ENCODE data around the gene LYL1. TPM values are rescaled to one million over a fixed set of nuclear protein-coding genes. Genes with fewer than 3 reads are reported as not detected.

Gene LYL1
- total and polyA plus RNA-seq, 2 of the 13 experiments (the other 11 are each of a cell fraction or from before 2014, with no cell fraction given) = 0.75 to 0.92 TPM

DNA sequence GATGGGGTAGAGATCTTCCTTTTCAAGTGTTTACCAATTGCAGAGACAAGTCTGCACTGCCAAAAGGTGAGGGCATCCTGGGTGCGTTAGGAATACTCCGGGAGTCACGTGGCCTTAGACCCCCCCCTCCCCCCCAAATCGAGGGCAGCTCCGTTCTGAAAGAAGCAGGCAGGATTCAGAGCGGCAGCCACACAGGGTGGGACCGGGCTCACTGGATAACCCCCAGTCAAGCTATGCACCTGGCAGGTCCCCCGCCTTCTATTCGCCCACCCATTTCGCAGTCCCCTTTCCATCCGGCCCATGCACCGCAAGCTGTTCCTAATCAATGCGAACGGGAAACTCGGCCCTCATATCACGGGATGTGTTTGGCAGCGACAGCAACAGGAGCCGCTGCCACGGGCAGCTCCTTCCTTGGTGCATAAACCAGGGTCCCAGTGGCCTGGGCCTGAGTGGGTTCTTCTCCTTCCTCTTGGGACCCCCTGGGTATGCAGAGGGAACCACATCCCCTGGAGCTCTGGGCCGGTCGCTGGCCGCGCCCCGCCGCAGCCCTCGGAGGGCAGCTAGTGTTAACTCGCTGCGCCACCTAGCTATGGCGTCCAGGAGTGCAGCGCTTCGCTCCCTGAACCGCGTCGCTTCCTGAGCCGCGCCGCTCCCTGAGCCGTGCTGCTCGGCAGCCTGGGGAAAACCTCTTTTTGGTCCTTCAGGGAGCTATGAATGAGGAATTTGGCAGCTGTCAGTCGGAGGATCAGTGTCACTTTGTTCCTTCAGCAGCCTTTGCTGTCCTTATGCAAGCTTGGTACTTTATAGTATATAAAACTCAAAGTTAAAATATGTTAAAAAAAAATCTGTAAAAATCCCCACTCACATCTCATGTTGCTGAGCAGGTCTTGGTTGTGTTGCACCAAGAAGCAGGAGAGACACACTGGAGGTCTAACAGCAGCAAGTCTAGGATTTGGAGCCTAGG, 41.4 kb downstream of the LYL1 start (continued):
- TF ChIP-seq, protein P1, sequence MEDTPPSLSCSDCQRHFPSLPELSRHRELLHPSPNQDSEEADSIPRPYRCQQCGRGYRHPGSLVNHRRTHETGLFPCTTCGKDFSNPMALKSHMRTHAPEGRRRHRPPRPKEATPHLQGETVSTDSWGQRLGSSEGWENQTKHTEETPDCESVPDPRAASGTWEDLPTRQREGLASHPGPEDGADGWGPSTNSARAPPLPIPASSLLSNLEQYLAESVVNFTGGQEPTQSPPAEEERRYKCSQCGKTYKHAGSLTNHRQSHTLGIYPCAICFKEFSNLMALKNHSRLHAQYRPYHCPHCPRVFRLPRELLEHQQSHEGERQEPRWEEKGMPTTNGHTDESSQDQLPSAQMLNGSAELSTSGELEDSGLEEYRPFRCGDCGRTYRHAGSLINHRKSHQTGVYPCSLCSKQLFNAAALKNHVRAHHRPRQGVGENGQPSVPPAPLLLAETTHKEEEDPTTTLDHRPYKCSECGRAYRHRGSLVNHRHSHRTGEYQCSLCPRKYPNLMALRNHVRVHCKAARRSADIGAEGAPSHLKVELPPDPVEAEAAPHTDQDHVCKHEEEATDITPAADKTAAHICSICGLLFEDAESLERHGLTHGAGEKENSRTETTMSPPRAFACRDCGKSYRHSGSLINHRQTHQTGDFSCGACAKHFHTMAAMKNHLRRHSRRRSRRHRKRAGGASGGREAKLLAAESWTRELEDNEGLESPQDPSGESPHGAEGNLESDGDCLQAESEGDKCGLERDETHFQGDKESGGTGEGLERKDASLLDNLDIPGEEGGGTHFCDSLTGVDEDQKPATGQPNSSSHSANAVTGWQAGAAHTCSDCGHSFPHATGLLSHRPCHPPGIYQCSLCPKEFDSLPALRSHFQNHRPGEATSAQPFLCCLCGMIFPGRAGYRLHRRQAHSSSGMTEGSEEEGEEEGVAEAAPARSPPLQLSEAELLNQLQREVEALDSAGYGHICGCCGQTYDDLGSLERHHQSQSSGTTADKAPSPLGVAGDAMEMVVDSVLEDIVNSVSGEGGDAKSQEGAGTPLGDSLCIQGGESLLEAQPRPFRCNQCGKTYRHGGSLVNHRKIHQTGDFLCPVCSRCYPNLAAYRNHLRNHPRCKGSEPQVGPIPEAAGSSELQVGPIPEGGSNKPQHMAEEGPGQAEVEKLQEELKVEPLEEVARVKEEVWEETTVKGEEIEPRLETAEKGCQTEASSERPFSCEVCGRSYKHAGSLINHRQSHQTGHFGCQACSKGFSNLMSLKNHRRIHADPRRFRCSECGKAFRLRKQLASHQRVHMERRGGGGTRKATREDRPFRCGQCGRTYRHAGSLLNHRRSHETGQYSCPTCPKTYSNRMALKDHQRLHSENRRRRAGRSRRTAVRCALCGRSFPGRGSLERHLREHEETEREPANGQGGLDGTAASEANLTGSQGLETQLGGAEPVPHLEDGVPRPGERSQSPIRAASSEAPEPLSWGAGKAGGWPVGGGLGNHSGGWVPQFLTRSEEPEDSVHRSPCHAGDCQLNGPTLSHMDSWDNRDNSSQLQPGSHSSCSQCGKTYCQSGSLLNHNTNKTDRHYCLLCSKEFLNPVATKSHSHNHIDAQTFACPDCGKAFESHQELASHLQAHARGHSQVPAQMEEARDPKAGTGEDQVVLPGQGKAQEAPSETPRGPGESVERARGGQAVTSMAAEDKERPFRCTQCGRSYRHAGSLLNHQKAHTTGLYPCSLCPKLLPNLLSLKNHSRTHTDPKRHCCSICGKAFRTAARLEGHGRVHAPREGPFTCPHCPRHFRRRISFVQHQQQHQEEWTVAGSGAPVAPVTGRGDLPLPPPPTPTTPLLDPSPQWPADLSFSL (CRISPR knock-in tag; IDR thresholded peaks at IDR 0.05) = peak; percentile 77; the same call in 1 of the 2 replicates
- TF ChIP-seq ZBTB21 (CRISPR knock-in tag; IDR thresholded peaks at IDR 0.05) = no peak
- TF ChIP-seq U2AF1 (optimal IDR thresholded peaks at IDR 0.05; ENCODE audit: low read depth, low read length) = no peak
- TF ChIP-seq, protein P2, sequence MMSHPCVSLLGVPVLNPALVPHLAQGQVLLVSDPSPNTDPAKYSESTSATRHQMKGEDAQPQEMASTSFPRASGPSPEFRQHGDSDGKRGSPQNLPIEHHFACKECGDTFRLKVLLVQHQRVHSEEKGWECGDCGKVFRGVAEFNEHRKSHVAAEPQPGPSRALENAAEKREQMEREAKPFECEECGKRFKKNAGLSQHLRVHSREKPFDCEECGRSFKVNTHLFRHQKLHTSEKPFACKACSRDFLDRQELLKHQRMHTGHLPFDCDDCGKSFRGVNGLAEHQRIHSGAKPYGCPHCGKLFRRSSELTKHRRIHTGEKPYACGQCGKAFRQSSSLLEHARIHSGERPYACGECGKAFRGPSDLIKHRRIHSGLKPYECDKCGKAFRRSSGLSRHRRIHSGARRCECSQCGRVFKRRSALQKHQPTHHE (CRISPR knock-in tag; IDR thresholded peaks at IDR 0.05; ENCODE audit: borderline replicate concordance) = 0 out of 2 replicates have a peak, but pooled peaks have one; percentile 51
- no peak for TF ChIP-seq TMF1 (CRISPR knock-in tag; IDR thresholded peaks at IDR 0.05; ENCODE audit: low read depth)
- peak; percentile 77; the same call in 1 of the 2 replicates for TF ChIP-seq ZNF839 (CRISPR knock-in tag; IDR thresholded peaks at IDR 0.05; ENCODE audit: borderline replicate concordance)
- peak; percentile 6; the same call in 1 of the 2 replicates for TF ChIP-seq ZNF772 (CRISPR knock-in tag; IDR thresholded peaks at IDR 0.05)
- TF ChIP-seq ZNF720 (CRISPR knock-in tag; IDR thresholded peaks at IDR 0.05) = no peak
- TF ChIP-seq, protein P3, sequence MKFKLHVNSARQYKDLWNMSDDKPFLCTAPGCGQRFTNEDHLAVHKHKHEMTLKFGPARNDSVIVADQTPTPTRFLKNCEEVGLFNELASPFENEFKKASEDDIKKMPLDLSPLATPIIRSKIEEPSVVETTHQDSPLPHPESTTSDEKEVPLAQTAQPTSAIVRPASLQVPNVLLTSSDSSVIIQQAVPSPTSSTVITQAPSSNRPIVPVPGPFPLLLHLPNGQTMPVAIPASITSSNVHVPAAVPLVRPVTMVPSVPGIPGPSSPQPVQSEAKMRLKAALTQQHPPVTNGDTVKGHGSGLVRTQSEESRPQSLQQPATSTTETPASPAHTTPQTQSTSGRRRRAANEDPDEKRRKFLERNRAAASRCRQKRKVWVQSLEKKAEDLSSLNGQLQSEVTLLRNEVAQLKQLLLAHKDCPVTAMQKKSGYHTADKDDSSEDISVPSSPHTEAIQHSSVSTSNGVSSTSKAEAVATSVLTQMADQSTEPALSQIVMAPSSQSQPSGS (CRISPR knock-in tag; IDR thresholded peaks at IDR 0.05) = peak; percentile 37; the same call in 1 of the 2 replicates
- TF ChIP-seq AHR (CRISPR knock-in tag; IDR thresholded peaks at IDR 0.05) = peak; percentile 72; the same call in 1 of the 2 replicates
- no peak for TF ChIP-seq ZNF589 (CRISPR knock-in tag; conservative IDR thresholded peaks at IDR 0.05)
- TF ChIP-seq, protein P4, sequence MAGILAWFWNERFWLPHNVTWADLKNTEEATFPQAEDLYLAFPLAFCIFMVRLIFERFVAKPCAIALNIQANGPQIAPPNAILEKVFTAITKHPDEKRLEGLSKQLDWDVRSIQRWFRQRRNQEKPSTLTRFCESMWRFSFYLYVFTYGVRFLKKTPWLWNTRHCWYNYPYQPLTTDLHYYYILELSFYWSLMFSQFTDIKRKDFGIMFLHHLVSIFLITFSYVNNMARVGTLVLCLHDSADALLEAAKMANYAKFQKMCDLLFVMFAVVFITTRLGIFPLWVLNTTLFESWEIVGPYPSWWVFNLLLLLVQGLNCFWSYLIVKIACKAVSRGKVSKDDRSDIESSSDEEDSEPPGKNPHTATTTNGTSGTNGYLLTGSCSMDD (CRISPR knock-in tag; IDR thresholded peaks at IDR 0.05) = peak; percentile 76; the same call in 1 of the 2 replicates
- TF ChIP-seq TBP (CRISPR knock-in tag; IDR thresholded peaks at IDR 0.05) = peak; percentile 80; the same call in 1 of the 2 replicates
- TF ChIP-seq, protein P5, sequence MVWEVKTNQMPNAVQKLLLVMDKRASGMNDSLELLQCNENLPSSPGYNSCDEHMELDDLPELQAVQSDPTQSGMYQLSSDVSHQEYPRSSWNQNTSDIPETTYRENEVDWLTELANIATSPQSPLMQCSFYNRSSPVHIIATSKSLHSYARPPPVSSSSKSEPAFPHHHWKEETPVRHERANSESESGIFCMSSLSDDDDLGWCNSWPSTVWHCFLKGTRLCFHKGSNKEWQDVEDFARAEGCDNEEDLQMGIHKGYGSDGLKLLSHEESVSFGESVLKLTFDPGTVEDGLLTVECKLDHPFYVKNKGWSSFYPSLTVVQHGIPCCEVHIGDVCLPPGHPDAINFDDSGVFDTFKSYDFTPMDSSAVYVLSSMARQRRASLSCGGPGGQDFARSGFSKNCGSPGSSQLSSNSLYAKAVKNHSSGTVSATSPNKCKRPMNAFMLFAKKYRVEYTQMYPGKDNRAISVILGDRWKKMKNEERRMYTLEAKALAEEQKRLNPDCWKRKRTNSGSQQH (CRISPR knock-in tag; IDR thresholded peaks at IDR 0.05; ENCODE audit: low read depth) = no peak
